Heart right ventricle (tissue), 16 donors: ENCODE results near the gene TBX19. TPM values are rescaled to one million over a fixed set of nuclear protein-coding genes. Genes with fewer than 3 reads are reported as not detected.
"Not testable (repeated sequence)": the region's sequence is repeated elsewhere in the genome, so short reads cannot be mapped to it uniquely, and the experiment has no call there.

Experiments used
- ATAC-seq, 8 donors: fragments of 200-7000 bp; cut with Tn5 transposase; one replicate each; pipeline ENCODE4 v1.9.1; 2020; ENCODE audit warnings: mild to moderate bottlenecking in 8 of 8, moderate library complexity in 8 of 8, moderate number of reproducible peaks in 1 of 8
- DNase-seq, 2 donors: peaks; one replicate each; pipeline ENCODE4 v3.0.0-alpha.2; 2020
- H3K27ac ChIP-seq, 10 donors: fragments of 200-600 bp; sonication (generic) in 2 of 10; one replicate each; pipeline versions ENCODE4 v1.5.0 to v1.8.0; 2020 to 2022; ENCODE audit warnings: mild to moderate bottlenecking in 3 of 10
- H3K27me3 ChIP-seq, 7 donors: fragments of 200-600 bp; one replicate each; pipeline ENCODE4 v1.8.0; 2021 to 2022; ENCODE audit warnings: mild to moderate bottlenecking in 2 of 7
- H3K36me3 ChIP-seq, 9 donors: fragments of 200-600 bp; sonication (generic) in 1 of 9; one replicate each; pipeline versions ENCODE4 v1.5.0 to v1.8.0; 2020 to 2022; ENCODE audit warnings: mild to moderate bottlenecking in 2 of 9
- H3K4me1 ChIP-seq, 9 donors: fragments of 200-600 bp; sonication (generic) in 1 of 9; one replicate each; pipeline versions ENCODE4 v1.5.0 to v1.8.0; 2020 to 2022; ENCODE audit warnings: mild to moderate bottlenecking in 4 of 9
- H3K4me3 ChIP-seq, 10 donors: fragments of 200-600 bp; sonication (generic) in 2 of 10; one replicate each; pipeline versions ENCODE4 v1.5.0 to v1.8.0; 2020 to 2022; ENCODE audit warnings: mild to moderate bottlenecking in 7 of 10, moderate library complexity in 2 of 10
- H3K9me3 ChIP-seq, 11 donors: fragments of 200-600 bp in 10 of 11; sonication (generic) in 2 of 11; one replicate each; pipeline versions ENCODE4 v1.5.0 to v1.8.0; 2013 to 2022; ENCODE audit warnings: mild to moderate bottlenecking in 2 of 11, control low read depth in 1 of 11, moderate library complexity in 1 of 11
- WGBS, 2 donors: extraction: QIAGEN DNeasy Blood & Tissue Kit; methylation state at CpG; one replicate each; pipeline ENCODE4 v1.1.7; 2013; ENCODE audit warnings: inconsistent platforms in 1 of 2; 5-methylcytosine and 5-hydroxymethylcytosine counted together
- intact Hi-C, 10 donors: fragments of 100-400 bp; cut with DNase I; formaldehyde crosslinking; loops; one replicate each; pipeline versions ENCODE4 v1.11.1 to v1.14.2; 2022
- polyA plus RNA-seq, 2 donors: library from polyadenylated mRNA; stranded (reverse); fragments of 200-250 nt; gene quantifications; one replicate each; pipeline ENCODE4 v1.2.3, GENCODE V29; 2013
- total RNA-seq, 10 donors: library from RNA; stranded (reverse); fragmentation: NEBNext Ultra II Directional in 3 of 10; extraction: Animal tissue kit (Norgen Biotek cat#: 25700) in 3 of 10; gene quantifications; one replicate each; pipeline versions ENCODE4 v1.2.1 to v1.2.4, GENCODE V29; 2021 to 2023
- TF ChIP-seq, protein P1 (sequence below), 9 donors: fragments of 200-600 bp; sonication (generic) in 2 of 9; IDR thresholded peaks; one replicate each; pipeline versions ENCODE4 v1.5.0 to v1.8.0; 2021 to 2022; ENCODE audit warnings: antibody characterized with exemption in 9 of 9, mild to moderate bottlenecking in 5 of 9, moderate library complexity in 1 of 9
- donor health status: Arrhythmogenic right ventricular cardiomyopathy.
- donor health status: ischemic (EF 13 %, LVEDD 7.1; RV severe dilation, severe dysfunction).
- donor health status: healthy with polysubstance abuse.
- donor health status: DM: no; HTN: yes; CAD: no.
- donor health status: DM: no; HTN: no; CAD: no.
- donor health status: ischemic (EF 25% LVEDD 6.9; RV normal size, moderate dysfunction).
- donor health status: ischemic (EF 25% LVEDD 5.7; RV mildly dilated, moderate dysfunction).
- donor health status: healthy.
- donor health status: DM: yes; HTN: yes; CAD: no.
- donor health status: Ischemic cardiomyopathy.
- donor health status: ischemic (EF 35%, LVEDD 5.7; RV mildly dilated, moderate dysfunction).
- donor health status: nonischemic (EF 11% LVEDD 7.7; RV severe dilation, severe dysfunction).
- donor health status: DM: yes; HTN: yes; CAD: no.
- donor health status: PGD.
- donor health status: ischemic (EF 29% LVEDD 5.4; RV normal size, mild dysfunction).
- donor health status: nonischemic (EF 23%, LVEDD 6.1; RV moderate dilation, normal function).

TBX19 gene
- total and polyA plus RNA-seq, 12 donors, result 0.21 to 0.59 (median 0.39) TPM

DNA sequence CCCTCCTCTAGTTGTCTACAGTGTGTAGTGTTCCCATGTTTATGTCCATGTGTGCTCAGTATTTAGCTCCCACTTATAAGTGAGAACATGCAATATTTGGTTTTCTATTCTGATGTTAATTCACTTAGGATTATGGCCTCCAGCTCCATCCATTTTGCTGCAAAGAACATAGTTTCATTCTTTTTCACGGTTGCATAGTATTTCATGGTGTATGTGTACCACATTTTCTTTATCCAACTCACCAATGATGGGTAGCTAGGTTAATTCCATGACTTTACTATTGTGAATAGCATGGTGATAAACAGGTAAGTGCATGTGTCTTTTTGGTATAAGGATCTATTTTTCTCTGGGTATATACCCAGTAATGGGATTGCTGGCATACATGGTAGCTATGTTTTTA, 67.0 kb downstream of the TBX19 start:
- Histone ChIP-seq H3K4me1 (peaks cover 0 to 9% (median 5%) of the 10 kb centered on the region in 9 donors), H3K36me3 (no peaks in the 10 kb centered on the region), H3K27me3 (no peaks in the 10 kb centered on the region), H3K4me3 (peak overlapping the region in 1 of 10 donors; percentile 46), H3K27ac (peak overlapping the region in 1 of 10 donors; percentile 64), H3K9me3 (no peaks in the 10 kb centered on the region)
- TF ChIP-seq, protein P1, sequence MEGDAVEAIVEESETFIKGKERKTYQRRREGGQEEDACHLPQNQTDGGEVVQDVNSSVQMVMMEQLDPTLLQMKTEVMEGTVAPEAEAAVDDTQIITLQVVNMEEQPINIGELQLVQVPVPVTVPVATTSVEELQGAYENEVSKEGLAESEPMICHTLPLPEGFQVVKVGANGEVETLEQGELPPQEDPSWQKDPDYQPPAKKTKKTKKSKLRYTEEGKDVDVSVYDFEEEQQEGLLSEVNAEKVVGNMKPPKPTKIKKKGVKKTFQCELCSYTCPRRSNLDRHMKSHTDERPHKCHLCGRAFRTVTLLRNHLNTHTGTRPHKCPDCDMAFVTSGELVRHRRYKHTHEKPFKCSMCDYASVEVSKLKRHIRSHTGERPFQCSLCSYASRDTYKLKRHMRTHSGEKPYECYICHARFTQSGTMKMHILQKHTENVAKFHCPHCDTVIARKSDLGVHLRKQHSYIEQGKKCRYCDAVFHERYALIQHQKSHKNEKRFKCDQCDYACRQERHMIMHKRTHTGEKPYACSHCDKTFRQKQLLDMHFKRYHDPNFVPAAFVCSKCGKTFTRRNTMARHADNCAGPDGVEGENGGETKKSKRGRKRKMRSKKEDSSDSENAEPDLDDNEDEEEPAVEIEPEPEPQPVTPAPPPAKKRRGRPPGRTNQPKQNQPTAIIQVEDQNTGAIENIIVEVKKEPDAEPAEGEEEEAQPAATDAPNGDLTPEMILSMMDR (IDR thresholded peaks at IDR 0.05), result no peak
- DNase-seq, result no peak
- intact Hi-C loops, result loop anchor here in 4 of 10 donors (10.0 kb wide), 2 partner anchors 87 to 1007 kb away; no protein-coding TSS in a partner anchor
- WGBS, 2 donors, result 96 to 100% methylated on average over 1 of the region's 1 CpG
- no peak for ATAC-seq

- 61 to 85% methylated on average over 8 of the region's 8 CpGs for WGBS, 2 donors
- TF ChIP-seq, protein P1 (IDR thresholded peaks at IDR 0.05), result no peak
- DNase-seq (no peak), ATAC-seq (no peak)
- Histone ChIP-seq H3K9me3 (no peaks in the 10 kb centered on the region), H3K4me3 (peak overlapping the region in 9 of 10 donors; percentile 6 to 53 (median 34)), H3K36me3 (no peaks in the 10 kb centered on the region), H3K27me3 (no peaks in the 10 kb centered on the region), H3K27ac (peak overlapping the region in 3 of 10 donors; percentile 28 to 64 (median 36)), H3K4me1 (peaks cover 0 to 3% (median under 1%) of the 10 kb centered on the region in 9 donors)
- intact Hi-C loops, result loop anchor here in 4 of 10 donors (10.0 kb wide), 2 partner anchors 87 to 1007 kb away; no protein-coding TSS in a partner anchor
These were observed 67.6 kb downstream of the TBX19 start for GRCh38 chr1:168348146-168348709.

DNA sequence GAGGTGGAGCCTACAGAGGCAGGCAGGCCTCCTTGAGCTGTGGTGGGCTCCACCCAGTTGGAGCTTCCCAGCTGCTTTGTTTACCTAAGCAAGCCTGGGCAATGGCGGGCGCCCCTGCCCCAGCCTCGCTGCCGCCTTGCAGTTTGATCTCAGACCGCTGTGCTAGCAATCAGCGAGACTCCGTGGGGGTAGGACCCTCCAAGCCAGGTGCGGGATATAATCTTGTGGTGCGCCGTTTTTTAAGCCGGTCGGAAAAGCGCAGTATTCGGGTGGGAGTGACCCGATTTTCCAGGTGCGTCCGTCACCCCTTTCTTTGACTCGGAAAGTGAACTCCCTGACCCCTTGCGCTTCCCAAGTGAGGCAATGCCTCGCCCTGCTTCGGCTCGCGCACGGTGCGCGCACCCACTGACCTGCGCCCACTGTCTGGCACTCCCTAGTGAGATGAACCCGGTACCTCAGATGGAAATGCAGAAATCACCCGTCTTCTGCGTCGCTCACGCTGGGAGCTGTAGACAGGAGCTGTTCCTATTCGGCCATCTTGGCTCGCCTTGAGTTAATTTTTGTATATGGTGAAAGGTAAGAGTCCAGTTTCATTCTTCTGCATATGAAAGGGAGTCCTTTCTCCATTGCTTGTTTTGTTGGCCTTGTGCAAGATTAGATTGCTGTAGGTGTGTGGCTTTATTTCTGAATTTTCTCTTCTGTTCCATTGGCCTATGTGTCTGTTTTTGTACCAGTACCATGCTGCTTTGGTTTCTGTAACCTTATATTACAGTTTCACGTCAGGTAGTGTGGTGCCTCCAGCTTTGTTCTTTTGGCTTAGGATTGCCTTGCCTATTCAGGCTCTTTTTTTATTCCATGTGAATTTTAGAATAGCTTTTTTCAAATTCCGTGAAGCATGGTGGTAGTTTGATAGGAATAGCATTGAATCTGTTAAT, 73.9 kb downstream of the TBX19 start:
- DNase-seq, H3K27me3 ChIP-seq, H3K36me3 ChIP-seq, ATAC-seq, H3K4me1 ChIP-seq, H3K27ac ChIP-seq, H3K4me3 ChIP-seq, H3K9me3 ChIP-seq, intact Hi-C loops: not testable (repeated sequence)
- WGBS, 2 donors, result 96% methylated on average over 31 to 34 of the region's 36 CpGs

DNA sequence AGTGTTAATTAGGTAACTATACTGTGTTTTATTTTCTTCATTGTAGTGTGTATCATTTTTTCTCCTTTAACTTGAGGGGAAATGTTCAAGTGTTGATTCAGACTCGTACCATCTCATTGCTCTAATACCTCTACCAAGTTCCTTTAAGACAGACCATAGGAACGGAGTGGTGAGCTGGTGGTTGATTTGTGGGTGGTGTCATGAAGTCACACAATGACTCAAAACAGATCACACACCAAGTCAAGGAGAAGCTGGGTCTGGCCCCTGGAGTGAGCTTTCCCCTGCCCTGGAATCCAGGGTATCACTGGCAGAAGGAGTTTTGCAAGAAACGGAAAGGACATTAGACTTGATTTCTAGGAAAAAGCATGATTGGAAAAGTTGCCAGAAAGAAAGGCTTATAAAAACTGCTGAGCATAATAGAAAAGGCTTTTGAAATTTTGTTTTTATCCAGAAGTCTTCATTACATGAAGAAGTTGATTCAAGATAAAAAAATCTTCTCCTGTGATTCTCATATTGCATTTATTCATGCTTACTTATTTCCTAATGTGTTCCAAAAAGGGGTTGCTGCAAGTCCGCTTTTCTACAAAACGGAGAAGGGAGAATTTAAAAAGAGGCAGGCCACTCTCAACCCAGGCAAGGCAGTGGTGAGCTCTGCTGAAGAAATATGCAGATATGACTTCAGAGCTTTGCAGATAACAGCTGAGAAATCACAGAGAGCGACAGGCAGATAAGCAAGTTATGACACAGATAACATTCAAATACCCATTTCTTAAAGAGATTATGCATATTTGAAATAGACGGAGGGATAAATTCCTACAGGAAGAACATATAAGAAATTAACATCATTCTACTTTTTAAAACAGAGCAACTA, 79.7 kb downstream of the TBX19 start:
- ATAC-seq (peak in 2 of 8 donors; percentile 34 to 47), DNase-seq (no peak)
- intact Hi-C loops, result no loop called here
- TF ChIP-seq, protein P1 (IDR thresholded peaks at IDR 0.05), result no peak
- Histone ChIP-seq H3K27ac (no peak overlapping the region), H3K27me3 (no peaks in the 10 kb centered on the region), H3K36me3 (no peaks in the 10 kb centered on the region), H3K4me3 (no peak overlapping the region), H3K9me3 (no peaks in the 10 kb centered on the region), H3K4me1 (peaks cover 0 to 17% (median 6%) of the 10 kb centered on the region in 9 donors)
- 51% methylated on average over 7 of the region's 7 CpGs for WGBS, 2 donors
